HEK293 (cell line): ENCODE measurements around the gene IL34.

Experiments
- EGR2 ChIP-seq: fragments of 450-650 bp; formaldehyde crosslinking; IDR thresholded peaks from 2 replicates; pipeline ENCODE4 v1.5.1; 2016; ENCODE audit warnings: low read depth, missing biosample characterization, missing genetic modification characterization
- ZNF133 ChIP-seq: fragments of 450-650 bp; formaldehyde crosslinking; IDR thresholded peaks from 2 replicates; pipeline ENCODE4 v1.5.1; 2016; ENCODE audit warnings: missing biosample characterization, missing genetic modification characterization
- ZNF324 ChIP-seq: fragments of 450-650 bp; formaldehyde crosslinking; IDR thresholded peaks from 2 replicates; pipeline ENCODE4 v1.5.1; 2016; ENCODE audit warnings: missing biosample characterization, missing genetic modification characterization
- ZNF426 ChIP-seq: fragments of 450-650 bp; formaldehyde crosslinking; IDR thresholded peaks from 2 replicates; pipeline ENCODE4 v1.5.1; 2017; ENCODE audit warnings: missing biosample characterization, missing genetic modification characterization, mild to moderate bottlenecking, inconsistent platforms, moderate library complexity
- ZNF529 ChIP-seq: fragments of 450-650 bp; formaldehyde crosslinking; IDR thresholded peaks from 2 replicates; pipeline ENCODE4 v1.5.1; 2017; ENCODE audit warnings: missing genetic modification characterization, missing biosample characterization; ENCODE audit not compliant: insufficient replicate concordance
- ZNF792 ChIP-seq: fragments of 450-650 bp; formaldehyde crosslinking; IDR thresholded peaks from 2 replicates; pipeline ENCODE4 v1.5.1; 2016; ENCODE audit warnings: missing biosample characterization, missing genetic modification characterization
- TF ChIP-seq, protein P1 (sequence below): fragments of 450-650 bp; formaldehyde crosslinking; IDR thresholded peaks from 2 replicates; pipeline ENCODE4 v1.5.1; 2016; ENCODE audit warnings: missing biosample characterization, missing genetic modification characterization, low read depth
- TF ChIP-seq, protein P2 (sequence below): fragments of 450-650 bp; formaldehyde crosslinking; IDR thresholded peaks from 2 replicates; pipeline ENCODE4 v1.5.1; 2016; ENCODE audit warnings: missing biosample characterization, missing genetic modification characterization
- TF ChIP-seq, protein P3 (sequence below): fragments of 450-650 bp; formaldehyde crosslinking; IDR thresholded peaks from 2 replicates; pipeline ENCODE4 v1.5.1; 2016; ENCODE audit warnings: missing biosample characterization, missing genetic modification characterization
- TF ChIP-seq, protein P4 (sequence below): fragments of 450-650 bp; formaldehyde crosslinking; conservative IDR thresholded peaks from 2 replicates; pipeline ENCODE4 v1.5.1; 2016; ENCODE audit warnings: low read depth, missing biosample characterization, missing genetic modification characterization

DNA sequence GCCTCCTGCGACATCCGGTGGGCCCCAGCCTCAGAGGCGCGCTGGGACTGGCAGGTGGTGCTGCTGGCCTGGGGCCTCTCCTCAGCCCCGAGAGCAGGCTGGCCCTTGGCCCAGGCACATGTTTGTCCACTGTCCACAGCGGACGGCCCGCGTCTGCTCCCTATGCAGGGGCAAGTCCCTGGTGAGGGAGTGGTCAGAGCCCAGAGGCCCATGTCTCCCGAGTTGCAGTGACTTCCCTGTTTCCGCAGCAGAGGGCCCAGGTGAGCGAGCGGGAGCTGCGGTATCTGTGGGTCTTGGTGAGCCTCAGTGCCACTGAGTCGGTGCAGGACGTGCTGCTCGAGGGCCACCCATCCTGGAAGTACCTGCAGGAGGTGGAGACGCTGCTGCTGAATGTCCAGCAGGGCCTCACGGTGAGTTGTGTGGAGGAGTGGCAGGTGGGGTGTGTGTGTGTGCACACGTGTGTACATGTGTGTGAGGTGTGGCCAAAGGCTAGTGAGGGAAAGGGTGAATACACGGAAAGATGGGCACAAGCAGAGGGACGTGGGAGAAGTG, 10.4 kb downstream of the IL34 start:
- TF ChIP-seq EGR2 (tag by site-specific recombination) (no peak), ZNF426 (tag by site-specific recombination) (no peak), ZNF529 (tag by site-specific recombination) (no peak), ZNF324 (tag by site-specific recombination) (no peak), ZNF133 (no peak), ZNF792 (tag by site-specific recombination) (no peak)
- TF ChIP-seq, protein P1, sequence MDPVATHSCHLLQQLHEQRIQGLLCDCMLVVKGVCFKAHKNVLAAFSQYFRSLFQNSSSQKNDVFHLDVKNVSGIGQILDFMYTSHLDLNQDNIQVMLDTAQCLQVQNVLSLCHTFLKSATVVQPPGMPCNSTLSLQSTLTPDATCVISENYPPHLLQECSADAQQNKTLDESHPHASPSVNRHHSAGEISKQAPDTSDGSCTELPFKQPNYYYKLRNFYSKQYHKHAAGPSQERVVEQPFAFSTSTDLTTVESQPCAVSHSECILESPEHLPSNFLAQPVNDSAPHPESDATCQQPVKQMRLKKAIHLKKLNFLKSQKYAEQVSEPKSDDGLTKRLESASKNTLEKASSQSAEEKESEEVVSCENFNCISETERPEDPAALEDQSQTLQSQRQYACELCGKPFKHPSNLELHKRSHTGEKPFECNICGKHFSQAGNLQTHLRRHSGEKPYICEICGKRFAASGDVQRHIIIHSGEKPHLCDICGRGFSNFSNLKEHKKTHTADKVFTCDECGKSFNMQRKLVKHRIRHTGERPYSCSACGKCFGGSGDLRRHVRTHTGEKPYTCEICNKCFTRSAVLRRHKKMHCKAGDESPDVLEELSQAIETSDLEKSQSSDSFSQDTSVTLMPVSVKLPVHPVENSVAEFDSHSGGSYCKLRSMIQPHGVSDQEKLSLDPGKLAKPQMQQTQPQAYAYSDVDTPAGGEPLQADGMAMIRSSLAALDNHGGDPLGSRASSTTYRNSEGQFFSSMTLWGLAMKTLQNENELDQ (tag by site-specific recombination): no peak
- TF ChIP-seq, protein P2, sequence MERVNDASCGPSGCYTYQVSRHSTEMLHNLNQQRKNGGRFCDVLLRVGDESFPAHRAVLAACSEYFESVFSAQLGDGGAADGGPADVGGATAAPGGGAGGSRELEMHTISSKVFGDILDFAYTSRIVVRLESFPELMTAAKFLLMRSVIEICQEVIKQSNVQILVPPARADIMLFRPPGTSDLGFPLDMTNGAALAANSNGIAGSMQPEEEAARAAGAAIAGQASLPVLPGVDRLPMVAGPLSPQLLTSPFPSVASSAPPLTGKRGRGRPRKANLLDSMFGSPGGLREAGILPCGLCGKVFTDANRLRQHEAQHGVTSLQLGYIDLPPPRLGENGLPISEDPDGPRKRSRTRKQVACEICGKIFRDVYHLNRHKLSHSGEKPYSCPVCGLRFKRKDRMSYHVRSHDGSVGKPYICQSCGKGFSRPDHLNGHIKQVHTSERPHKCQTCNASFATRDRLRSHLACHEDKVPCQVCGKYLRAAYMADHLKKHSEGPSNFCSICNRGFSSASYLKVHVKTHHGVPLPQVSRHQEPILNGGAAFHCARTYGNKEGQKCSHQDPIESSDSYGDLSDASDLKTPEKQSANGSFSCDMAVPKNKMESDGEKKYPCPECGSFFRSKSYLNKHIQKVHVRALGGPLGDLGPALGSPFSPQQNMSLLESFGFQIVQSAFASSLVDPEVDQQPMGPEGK (tag by site-specific recombination): no peak
- TF ChIP-seq, protein P3, sequence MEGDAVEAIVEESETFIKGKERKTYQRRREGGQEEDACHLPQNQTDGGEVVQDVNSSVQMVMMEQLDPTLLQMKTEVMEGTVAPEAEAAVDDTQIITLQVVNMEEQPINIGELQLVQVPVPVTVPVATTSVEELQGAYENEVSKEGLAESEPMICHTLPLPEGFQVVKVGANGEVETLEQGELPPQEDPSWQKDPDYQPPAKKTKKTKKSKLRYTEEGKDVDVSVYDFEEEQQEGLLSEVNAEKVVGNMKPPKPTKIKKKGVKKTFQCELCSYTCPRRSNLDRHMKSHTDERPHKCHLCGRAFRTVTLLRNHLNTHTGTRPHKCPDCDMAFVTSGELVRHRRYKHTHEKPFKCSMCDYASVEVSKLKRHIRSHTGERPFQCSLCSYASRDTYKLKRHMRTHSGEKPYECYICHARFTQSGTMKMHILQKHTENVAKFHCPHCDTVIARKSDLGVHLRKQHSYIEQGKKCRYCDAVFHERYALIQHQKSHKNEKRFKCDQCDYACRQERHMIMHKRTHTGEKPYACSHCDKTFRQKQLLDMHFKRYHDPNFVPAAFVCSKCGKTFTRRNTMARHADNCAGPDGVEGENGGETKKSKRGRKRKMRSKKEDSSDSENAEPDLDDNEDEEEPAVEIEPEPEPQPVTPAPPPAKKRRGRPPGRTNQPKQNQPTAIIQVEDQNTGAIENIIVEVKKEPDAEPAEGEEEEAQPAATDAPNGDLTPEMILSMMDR: no peak
- TF ChIP-seq, protein P4, sequence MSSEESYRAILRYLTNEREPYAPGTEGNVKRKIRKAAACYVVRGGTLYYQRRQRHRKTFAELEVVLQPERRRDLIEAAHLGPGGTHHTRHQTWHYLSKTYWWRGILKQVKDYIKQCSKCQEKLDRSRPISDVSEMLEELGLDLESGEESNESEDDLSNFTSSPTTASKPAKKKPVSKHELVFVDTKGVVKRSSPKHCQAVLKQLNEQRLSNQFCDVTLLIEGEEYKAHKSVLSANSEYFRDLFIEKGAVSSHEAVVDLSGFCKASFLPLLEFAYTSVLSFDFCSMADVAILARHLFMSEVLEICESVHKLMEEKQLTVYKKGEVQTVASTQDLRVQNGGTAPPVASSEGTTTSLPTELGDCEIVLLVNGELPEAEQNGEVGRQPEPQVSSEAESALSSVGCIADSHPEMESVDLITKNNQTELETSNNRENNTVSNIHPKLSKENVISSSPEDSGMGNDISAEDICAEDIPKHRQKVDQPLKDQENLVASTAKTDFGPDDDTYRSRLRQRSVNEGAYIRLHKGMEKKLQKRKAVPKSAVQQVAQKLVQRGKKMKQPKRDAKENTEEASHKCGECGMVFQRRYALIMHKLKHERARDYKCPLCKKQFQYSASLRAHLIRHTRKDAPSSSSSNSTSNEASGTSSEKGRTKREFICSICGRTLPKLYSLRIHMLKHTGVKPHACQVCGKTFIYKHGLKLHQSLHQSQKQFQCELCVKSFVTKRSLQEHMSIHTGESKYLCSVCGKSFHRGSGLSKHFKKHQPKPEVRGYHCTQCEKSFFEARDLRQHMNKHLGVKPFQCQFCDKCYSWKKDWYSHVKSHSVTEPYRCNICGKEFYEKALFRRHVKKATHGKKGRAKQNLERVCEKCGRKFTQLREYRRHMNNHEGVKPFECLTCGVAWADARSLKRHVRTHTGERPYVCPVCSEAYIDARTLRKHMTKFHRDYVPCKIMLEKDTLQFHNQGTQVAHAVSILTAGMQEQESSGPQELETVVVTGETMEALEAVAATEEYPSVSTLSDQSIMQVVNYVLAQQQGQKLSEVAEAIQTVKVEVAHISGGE (tag by site-specific recombination): no peak
